Lower lobe of right lung (tissue), 2 donors: ENCODE measurements around the gene CD207. TPM values are rescaled to one million over a fixed set of nuclear protein-coding genes. Genes with fewer than 3 reads are reported as not detected.

ENCODE experiments used
- ATAC-seq, 2 donors: fragments of 200-7000 bp; cut with Tn5 transposase; one replicate each; pipeline ENCODE4 v1.9.1; 2020 to 2022; ENCODE audit warnings: mild to moderate bottlenecking in 2 of 2, moderate library complexity in 2 of 2
- DNase-seq: peaks from one replicate; pipeline ENCODE4 v3.0.0-alpha.2; 2020
- H3K27ac ChIP-seq: fragments of 200-600 bp; one replicate; pipeline ENCODE4 v1.8.0; 2022
- H3K27me3 ChIP-seq: fragments of 200-600 bp; one replicate; pipeline ENCODE4 v1.8.0; 2022; ENCODE audit warnings: low read depth
- H3K36me3 ChIP-seq: fragments of 200-600 bp; one replicate; pipeline ENCODE4 v1.8.0; 2022; ENCODE audit warnings: mild to moderate bottlenecking
- H3K4me1 ChIP-seq: fragments of 200-600 bp; one replicate; pipeline ENCODE4 v1.8.0; 2022
- H3K4me3 ChIP-seq: fragments of 200-600 bp; one replicate; pipeline ENCODE4 v1.8.0; 2022; ENCODE audit warnings: mild to moderate bottlenecking
- H3K9me3 ChIP-seq: fragments of 200-600 bp; one replicate; pipeline ENCODE4 v1.8.0; 2022
- CTCF ChIP-seq: fragments of 200-600 bp; IDR thresholded peaks from one replicate; pipeline ENCODE4 v1.8.0; 2022; ENCODE audit warnings: antibody characterized with exemption, mild to moderate bottlenecking
- intact Hi-C: fragments of 100-400 bp; cut with DNase I; formaldehyde crosslinking; loops from one replicate; pipeline ENCODE4 v1.11.0; 2022
- total RNA-seq: library from RNA; stranded (reverse); fragmentation: NEBNext Ultra II Directional; extraction: Animal tissue kit (Norgen Biotek cat#: 25700); gene quantifications from one replicate; pipeline ENCODE4 v1.2.1, GENCODE V29; 2021
- donor health status: DM: no; HTN: yes; CAD: no; lungs with severe emphysema.

CD207 gene
- total RNA-seq, 1 donor from 2014 or later, result 3.0 TPM

DNA sequence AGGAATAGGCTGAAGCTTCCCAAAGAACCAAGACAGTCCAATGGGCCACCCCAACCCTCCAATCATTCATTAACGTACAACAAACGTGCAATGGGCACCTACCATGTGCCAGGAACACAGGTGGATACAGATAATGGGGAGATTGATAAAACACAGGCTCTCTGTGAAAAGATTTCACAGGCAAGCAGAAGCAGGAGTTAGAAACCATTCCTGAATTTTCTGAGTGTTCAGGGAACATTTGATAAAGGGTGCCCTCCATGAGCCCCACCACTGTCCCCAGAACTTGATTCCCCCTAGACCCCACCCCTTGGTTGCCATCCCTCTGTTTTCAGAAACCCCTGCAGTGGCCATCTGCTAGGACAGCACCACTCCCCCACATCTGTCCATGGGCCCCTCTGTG, 1.5 kb downstream of the CD207 start:
- Histone ChIP-seq H3K4me3 (no peak overlapping the region), H3K27me3 (no peaks in the 10 kb centered on the region), H3K27ac (no peak overlapping the region), H3K4me1 (no peaks in the 10 kb centered on the region), H3K9me3 (no peaks in the 10 kb centered on the region), H3K36me3 (no peaks in the 10 kb centered on the region)
- TF ChIP-seq CTCF, result no peak
- ATAC-seq, result no peak
- intact Hi-C loops, result no loop called here
- no peak for DNase-seq

DNA sequence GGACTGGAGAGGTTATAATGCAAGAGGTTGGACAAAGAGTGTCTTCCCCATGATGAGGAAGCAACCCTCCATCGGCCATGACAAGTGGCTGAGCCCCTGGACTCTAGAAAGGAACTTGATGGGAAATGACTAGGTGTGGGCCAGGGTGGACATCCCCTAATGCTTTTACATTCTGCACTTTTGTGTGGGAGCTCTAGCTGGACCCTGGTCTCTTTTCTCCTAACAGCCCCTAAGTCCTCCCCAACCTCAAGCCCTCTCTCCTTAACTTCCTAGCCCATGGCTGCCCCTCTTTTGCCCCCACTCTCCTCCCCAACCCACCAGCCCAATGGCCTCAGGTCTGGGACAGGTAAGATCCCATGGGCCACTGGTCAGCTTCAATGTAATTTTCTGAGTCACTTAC, 2.4 kb downstream of the CD207 start:
- H3K9me3 ChIP-seq, result no peaks in the 10 kb centered on the region
- no peaks in the 10 kb centered on the region for H3K4me1 ChIP-seq
- DNase-seq (no peak), ATAC-seq (no peak)
- no peak overlapping the region for H3K27ac ChIP-seq
- intact Hi-C loops, result no loop called here
- H3K36me3 ChIP-seq, result no peaks in the 10 kb centered on the region
- no peaks in the 10 kb centered on the region for H3K27me3 ChIP-seq
- no peak for TF ChIP-seq CTCF
- H3K4me3 ChIP-seq, result no peak overlapping the region

GRCh38 chr2:70832386-70832785, 3.2 kb downstream of the CD207 start:
- H3K4me3 ChIP-seq, result no peak overlapping the region
- no peak overlapping the region for H3K27ac ChIP-seq
- intact Hi-C loops, result no loop called here
- DNase-seq (no peak), ATAC-seq (no peak)
- no peak for TF ChIP-seq CTCF
- H3K36me3 ChIP-seq, result no peaks in the 10 kb centered on the region
- H3K9me3 ChIP-seq, result no peaks in the 10 kb centered on the region
- H3K27me3 ChIP-seq, result no peaks in the 10 kb centered on the region
- H3K4me1 ChIP-seq, result no peaks in the 10 kb centered on the region

GRCh38 chr2:70831861-70832260, 3.8 kb downstream of the CD207 start:
- Histone ChIP-seq H3K36me3 (no peaks in the 10 kb centered on the region), H3K4me1 (no peaks in the 10 kb centered on the region), H3K9me3 (no peaks in the 10 kb centered on the region), H3K4me3 (no peak overlapping the region), H3K27ac (no peak overlapping the region), H3K27me3 (no peaks in the 10 kb centered on the region)
- ATAC-seq (no peak), DNase-seq (no peak)
- intact Hi-C loops, result no loop called here
- TF ChIP-seq CTCF, result no peak

DNA sequence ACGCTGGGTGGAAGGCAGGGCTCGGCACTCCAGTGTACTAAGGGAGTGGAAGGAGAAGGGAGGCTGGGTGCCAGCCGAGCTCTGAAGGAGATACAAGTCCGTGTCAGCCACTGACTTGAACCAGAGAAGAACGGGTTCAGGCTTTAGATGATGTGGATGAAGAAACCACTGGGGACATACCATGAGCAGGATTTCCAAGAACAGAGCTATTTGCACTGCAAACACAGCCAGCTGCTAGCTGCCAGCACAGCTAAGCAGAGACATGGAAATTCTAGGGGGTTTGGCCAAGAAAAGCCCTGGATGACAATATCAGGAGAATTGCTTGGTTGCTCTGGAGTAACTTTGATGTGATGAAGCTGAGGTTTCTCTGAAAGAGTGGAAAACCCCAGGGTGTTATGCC, 5.2 kb downstream of the CD207 start:
- DNase-seq, result no peak
- ATAC-seq, result no peak
- H3K27ac ChIP-seq, result no peak overlapping the region
- no peaks in the 10 kb centered on the region for H3K36me3 ChIP-seq
- intact Hi-C loops, result no loop called here
- TF ChIP-seq CTCF, result no peak
- H3K4me1 ChIP-seq, result no peaks in the 10 kb centered on the region
- H3K27me3 ChIP-seq, result no peaks in the 10 kb centered on the region
- no peak overlapping the region for H3K4me3 ChIP-seq
- no peaks in the 10 kb centered on the region for H3K9me3 ChIP-seq

DNA sequence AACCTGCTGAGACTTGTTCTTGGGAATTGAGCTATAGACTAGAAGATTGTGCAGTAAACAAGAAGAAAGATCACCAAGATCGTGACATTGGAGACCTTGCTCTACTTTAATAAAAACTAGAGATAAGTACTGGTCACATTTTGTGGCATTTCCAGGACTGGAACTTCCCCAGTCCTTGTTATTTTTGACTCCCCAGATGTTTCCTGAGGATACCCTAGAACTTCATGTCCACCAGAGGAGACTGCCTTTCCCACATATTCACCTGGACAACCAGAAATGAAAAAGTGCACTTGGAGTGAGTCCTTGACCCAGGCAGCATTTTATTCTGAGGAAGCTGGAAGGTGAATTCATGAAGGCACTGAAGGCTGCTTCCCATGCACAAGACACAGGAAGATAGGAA, 5.7 kb downstream of the CD207 start:
- intact Hi-C loops, result no loop called here
- Histone ChIP-seq H3K9me3 (no peaks in the 10 kb centered on the region), H3K4me3 (no peak overlapping the region), H3K27me3 (no peaks in the 10 kb centered on the region), H3K4me1 (no peaks in the 10 kb centered on the region), H3K27ac (no peak overlapping the region), H3K36me3 (no peaks in the 10 kb centered on the region)
- ATAC-seq (no peak), DNase-seq (no peak)
- TF ChIP-seq CTCF, result no peak
